ENCODE results near the gene CDH23. TPM values are rescaled to one million over a fixed set of nuclear protein-coding genes. Genes with fewer than 3 reads are reported as not detected.

Gene CDH23
- total RNA-seq, 4 donors from 2014 or later, result 7.1 to 56.2 (median 25.4) TPM

GRCh38 chr10:71790749-71791440, 394.2 kb downstream of the CDH23 start:
- no peak for TF ChIP-seq POLR2A (IDR thresholded peaks at IDR 0.05)
- TF ChIP-seq CTCF (IDR thresholded peaks at IDR 0.05), result no peak
- no peaks in the 10 kb centered on the region for H3K9me3 ChIP-seq
- H3K27ac ChIP-seq, result no peak overlapping the region
- intact Hi-C loops (cut with DNase I; ENCODE audit: low total_unique reads), result no loop called here
- no peak overlapping the region for H3K4me3 ChIP-seq
- no peaks in the 10 kb centered on the region for H3K27me3 ChIP-seq
- DNase-seq, result no peak
- H3K36me3 ChIP-seq, result no peaks in the 10 kb centered on the region
- no peaks in the 10 kb centered on the region for H3K4me1 ChIP-seq

GRCh38 chr10:71795248-71795647, 398.5 kb downstream of the CDH23 start:
- TF ChIP-seq CTCF (IDR thresholded peaks at IDR 0.05) (no peak), POLR2A (IDR thresholded peaks at IDR 0.05) (no peak)
- H3K27ac ChIP-seq, result no peak overlapping the region
- H3K4me3 ChIP-seq, result no peak overlapping the region
- no peaks in the 10 kb centered on the region for H3K36me3 ChIP-seq
- intact Hi-C loops (cut with DNase I; ENCODE audit: low total_unique reads), result no loop called here
- no peaks in the 10 kb centered on the region for H3K4me1 ChIP-seq
- no peaks in the 10 kb centered on the region for H3K27me3 ChIP-seq
- H3K9me3 ChIP-seq, result no peaks in the 10 kb centered on the region
- no peak for DNase-seq

GRCh38 chr10:71796749-71797405, 400.2 kb downstream of the CDH23 start:
- TF ChIP-seq CTCF (IDR thresholded peaks at IDR 0.05), result no peak
- TF ChIP-seq POLR2A (IDR thresholded peaks at IDR 0.05), result no peak
- intact Hi-C loops (cut with DNase I; ENCODE audit: low total_unique reads), result no loop called here
- DNase-seq, result no peak
- no peaks in the 10 kb centered on the region for H3K36me3 ChIP-seq
- H3K27me3 ChIP-seq, result no peaks in the 10 kb centered on the region
- H3K27ac ChIP-seq, result no peak overlapping the region
- no peak overlapping the region for H3K4me3 ChIP-seq
- H3K9me3 ChIP-seq, result no peaks in the 10 kb centered on the region
- no peaks in the 10 kb centered on the region for H3K4me1 ChIP-seq

GRCh38 chr10:71797533-71798307, 401.0 kb downstream of the CDH23 start:
- Histone ChIP-seq H3K27me3 (no peaks in the 10 kb centered on the region), H3K36me3 (no peaks in the 10 kb centered on the region), H3K4me3 (no peak overlapping the region), H3K27ac (no peak overlapping the region), H3K9me3 (no peaks in the 10 kb centered on the region), H3K4me1 (no peaks in the 10 kb centered on the region)
- no peak for TF ChIP-seq CTCF (IDR thresholded peaks at IDR 0.05)
- TF ChIP-seq POLR2A (IDR thresholded peaks at IDR 0.05), result no peak
- DNase-seq, result no peak
- intact Hi-C loops (cut with DNase I; ENCODE audit: low total_unique reads), result no loop called here

GRCh38 chr10:71798308-71798624, 401.5 kb downstream of the CDH23 start:
- intact Hi-C loops (cut with DNase I; ENCODE audit: low total_unique reads), result no loop called here
- DNase-seq, result no peak
- Histone ChIP-seq H3K36me3 (no peaks in the 10 kb centered on the region), H3K27me3 (no peaks in the 10 kb centered on the region), H3K4me3 (no peak overlapping the region), H3K9me3 (no peaks in the 10 kb centered on the region), H3K27ac (no peak overlapping the region), H3K4me1 (no peaks in the 10 kb centered on the region)
- TF ChIP-seq CTCF (IDR thresholded peaks at IDR 0.05) (no peak), POLR2A (IDR thresholded peaks at IDR 0.05) (no peak)

Measured in uterus (tissue), 4 donors.